Measurements from ENCODE around the gene NDUFA3.

- TF ChIP-seq CTCF (IDR thresholded peaks at IDR 0.05) (no peak), POLR2A (IDR thresholded peaks at IDR 0.05) (no peak)
These were observed 52.1 kb downstream of the NDUFA3 start for GRCh38 chr19:54154603-54155345.
